Endothelial cell of umbilical vein (primary cell): ENCODE measurements around the gene GALNT9. TPM values are rescaled to one million over a fixed set of nuclear protein-coding genes. Genes with fewer than 3 reads are reported as not detected.

Source experiments
- BruUV-seq: library from RNA; stranded (reverse); fragments of 400-500 nt; replicated peaks from 2 replicates; lab custom pipeline; 2021; lab: Mats Ljungman, UMichigan
- CTCF ChIA-PET: fragments of 300-600, 350-600 bp; sonication (Branson Sonifier 250); formaldehyde crosslinking; loops from one replicate; lab custom pipeline; 2021; ENCODE audit warnings: antibody characterized with exemption, inconsistent platforms; lab: Charles Lee
- POLR2A ChIA-PET: fragments of 300-600, 350-600 bp; sonication (Branson Sonifier 250); formaldehyde crosslinking; loops from one replicate; lab custom pipeline; 2021; ENCODE audit warnings: antibody characterized with exemption, inconsistent platforms; lab: Charles Lee
- DNase-seq: peaks from one replicate; pipeline ENCODE4 v3.0.0-alpha.2; 2011; ENCODE audit warnings: low read depth, low spot score
- FAIRE-seq: peaks from 2 replicates; lab custom pipeline; 2011; peaks lifted over from hg19 to GRCh38; lab: Jason Lieb, UNC
- H2AFZ ChIP-seq: 2 replicates; pipeline ENCODE4 v1.6.0; 2012; ENCODE audit warnings: low read depth, low read length, control low read depth, inconsistent platforms
- H3K27ac ChIP-seq: 2 replicates; pipeline ENCODE4 v1.5.1; 2011; ENCODE audit warnings: low read depth, mild to moderate bottlenecking, control low read depth, low read length, moderate library complexity; ENCODE audit not compliant: insufficient read depth
- H3K27me3 ChIP-seq, 2 experiments: 2 replicates each; pipeline versions ENCODE4 v1.6.0 to v1.6.1; 2011; ENCODE audit warnings: low read length in 2 of 2, mixed read lengths in 1 of 2; ENCODE audit not compliant: control insufficient read depth in 2 of 2, insufficient read depth in 2 of 2
- H3K36me3 ChIP-seq, 2 experiments: 2 replicates in 1 of 2; 3 replicates in 1 of 2; pipeline ENCODE4 v1.5.1; 2011; ENCODE audit warnings: low read length in 2 of 2, mild to moderate bottlenecking in 1 of 2, moderate library complexity in 1 of 2; ENCODE audit not compliant: control insufficient read depth in 2 of 2, insufficient read depth in 2 of 2; ENCODE audit errors: extremely low read depth in 1 of 2
- H3K4me1 ChIP-seq: 3 replicates; pipeline ENCODE4 v1.5.1; 2011; ENCODE audit warnings: mild to moderate bottlenecking, low read length; ENCODE audit not compliant: control insufficient read depth, insufficient read depth; ENCODE audit errors: extremely low read depth
- H3K4me2 ChIP-seq: 2 replicates; pipeline ENCODE4 v1.6.1; 2011; ENCODE audit warnings: low read length, control low read depth, mixed read lengths; ENCODE audit not compliant: insufficient read depth
- H3K4me3 ChIP-seq, 3 experiments: fragments of 200-600 bp in 1 of 3; sonication (generic), shearing (Covaris generic) in 1 of 3; replicated peaks in 1 of 3; 2 replicates each; pipeline ENCODE4 v1.5.1; 2011 to 2016; ENCODE audit warnings: control low read depth in 3 of 3, low read length in 3 of 3, mild to moderate bottlenecking in 2 of 3, inconsistent platforms in 1 of 3, low read depth in 1 of 3, moderate library complexity in 1 of 3; ENCODE audit not compliant: insufficient read depth in 1 of 3
- H3K79me2 ChIP-seq: 2 replicates; pipeline ENCODE4 v1.6.0; 2012; ENCODE audit warnings: low read length, inconsistent platforms; ENCODE audit not compliant: control insufficient read depth, insufficient read depth
- H3K9ac ChIP-seq: replicated peaks from 2 replicates; pipeline ENCODE3; 2011; ENCODE audit warnings: low read length, control low read depth; ENCODE audit not compliant: insufficient read depth; ENCODE audit errors: extremely low read depth
- H3K9me1 ChIP-seq: replicated peaks from 3 replicates; pipeline ENCODE4 v1.6.0; 2011; ENCODE audit warnings: mild to moderate bottlenecking, low read length; ENCODE audit not compliant: control insufficient read depth, insufficient read depth; ENCODE audit errors: extremely low read depth
- H3K9me3 ChIP-seq: replicated peaks from 2 replicates; pipeline ENCODE4 v1.5.1; 2012; ENCODE audit warnings: low read length, inconsistent platforms; ENCODE audit not compliant: control insufficient read depth, insufficient read depth
- H4K20me1 ChIP-seq: replicated peaks from 2 replicates; pipeline ENCODE3; 2011; ENCODE audit warnings: mild to moderate bottlenecking, low read length; ENCODE audit not compliant: control insufficient read depth, insufficient read depth; ENCODE audit errors: extremely low read depth
- EZH2 ChIP-seq: IDR thresholded peaks from 2 replicates; pipeline ENCODE4 v1.6.1; 2012; ENCODE audit warnings: borderline replicate concordance, low read depth, mild to moderate bottlenecking, moderate library complexity, low read length, inconsistent platforms; ENCODE audit not compliant: severe bottlenecking
- FOS ChIP-seq: IDR thresholded peaks from 2 replicates; pipeline ENCODE4 v1.6.1; 2011; ENCODE audit warnings: mild to moderate bottlenecking, low read length, moderate library complexity, borderline replicate concordance; ENCODE audit not compliant: insufficient read depth
- GATA2 ChIP-seq: IDR thresholded peaks from 2 replicates; pipeline ENCODE4 v1.7.0; 2011; ENCODE audit warnings: low read depth, mild to moderate bottlenecking, moderate library complexity, mixed read lengths, low read length; ENCODE audit not compliant: insufficient read length, insufficient read depth
- JUN ChIP-seq: IDR thresholded peaks from 2 replicates; pipeline ENCODE4 v1.6.1; 2011; ENCODE audit warnings: borderline replicate concordance, low read depth; ENCODE audit not compliant: insufficient read length, insufficient read depth
- MYC ChIP-seq: IDR thresholded peaks from one replicate; pipeline ENCODE4 v1.6.1; 2011; ENCODE audit warnings: mild to moderate bottlenecking, low read depth, low read length
- POLR2A ChIP-seq: IDR thresholded peaks from 2 replicates; pipeline ENCODE4 v1.6.1; 2012; ENCODE audit warnings: low read depth, mild to moderate bottlenecking, control low read depth, low read length
- POLR2AphosphoS5 ChIP-seq: IDR thresholded peaks from 2 replicates; pipeline ENCODE4 v1.6.1; 2012; ENCODE audit warnings: low read depth, mild to moderate bottlenecking, control low read depth, low read length, moderate library complexity; ENCODE audit not compliant: insufficient read depth
- dilution Hi-C: fragments of 300-500 bp; cut with MboI; formaldehyde crosslinking; loops from one replicate; pipeline ENCODE4 v1.15.0; 2019; ENCODE audit warnings: low sequenced_read_pairs; ENCODE audit not compliant: extremely low pct_ligation_motif_present
- intact Hi-C: fragments of 100-400 bp; cut with micrococcal nuclease; formaldehyde crosslinking; loops from one replicate; pipeline ENCODE4 v1.10.0; 2022
- polyA plus RNA-seq, 4 experiments: library from polyadenylated mRNA; depleted of rRNA in 3 of 4; stranded (reverse) in 3 of 4; unstranded in 1 of 4; fragments of >200 nt; gene quantifications; 2 replicates each; pipeline versions ENCODE4 v1.2.1 to v1.2.3, GENCODE V29; 2011 to 2012; ENCODE audit warnings: missing spikeins in 1 of 4
- total RNA-seq: library from RNA; stranded (reverse); gene quantifications from 2 replicates; pipeline ENCODE4 v1.2.3, GENCODE V29; 2021
- TF ChIP-seq, protein P1 (sequence below): IDR thresholded peaks from 2 replicates; pipeline ENCODE4 v1.6.1; 2011; ENCODE audit not compliant: insufficient read depth, insufficient read length
- TF ChIP-seq, protein P2 (sequence below), 2 donors: IDR thresholded peaks; 1 replicate in 1 of 2; 2 replicates in 1 of 2; pipeline ENCODE4 v1.5.1; 2011; ENCODE audit warnings: low read length in 2 of 2, mild to moderate bottlenecking in 2 of 2, moderate library complexity in 2 of 2, control low read depth in 1 of 2, inconsistent platforms in 1 of 2, low read depth in 1 of 2; ENCODE audit not compliant: insufficient read depth in 1 of 2; ENCODE audit errors: extremely low read depth in 1 of 2

GALNT9 gene
- total and polyA plus RNA-seq, 2 donors (not counting 3 experiments of a cell fraction or from before 2014, with no cell fraction given): 0.14 to 0.73 TPM

DNA sequence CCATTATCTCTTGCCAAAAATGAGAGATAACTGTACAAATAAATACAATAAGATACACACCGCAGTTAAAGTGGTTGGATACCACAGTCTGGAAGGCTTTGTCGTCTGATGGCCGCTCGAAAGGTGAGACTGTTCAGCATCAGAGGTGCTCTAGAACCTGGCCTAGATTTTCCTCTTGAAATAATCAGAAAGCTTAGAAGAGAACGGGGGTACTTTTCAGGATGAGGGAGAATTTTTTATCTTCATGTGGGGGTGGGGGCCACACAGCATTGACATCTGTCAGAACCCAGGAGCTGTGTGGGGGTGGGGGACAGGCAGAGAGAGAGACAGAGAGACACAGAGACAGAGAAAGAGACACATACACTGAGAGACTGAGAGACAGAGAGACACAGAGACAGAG, 90.5 kb downstream of the GALNT9 start:
- Histone ChIP-seq H2AFZ (no peak overlapping the region), H3K27ac (no peak overlapping the region), H4K20me1 (no peaks in the 10 kb centered on the region), H3K79me2 (no peaks in the 10 kb centered on the region), H3K9me1 (no peaks in the 10 kb centered on the region), H3K27me3 (no peaks in the 10 kb centered on the region), H3K9me3 (no peaks in the 10 kb centered on the region), H3K4me3 (no peak overlapping the region), H3K4me1 (no peaks in the 10 kb centered on the region), H3K9ac (no peak overlapping the region), H3K36me3 (no peaks in the 10 kb centered on the region), H3K4me2 (no peak overlapping the region)
- ChIA-PET POLR2A (no interaction called here), CTCF (no interaction called here)
- no peak for FAIRE-seq
- DNase-seq: no peak
- TF ChIP-seq JUN (no peak), POLR2A (no peak), MYC (no peak), POLR2AphosphoS5 (no peak), EZH2 (no peak), FOS (no peak), GATA2 (no peak)
- TF ChIP-seq, protein P1, sequence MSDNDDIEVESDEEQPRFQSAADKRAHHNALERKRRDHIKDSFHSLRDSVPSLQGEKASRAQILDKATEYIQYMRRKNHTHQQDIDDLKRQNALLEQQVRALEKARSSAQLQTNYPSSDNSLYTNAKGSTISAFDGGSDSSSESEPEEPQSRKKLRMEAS: no peak
- TF ChIP-seq, protein P2, sequence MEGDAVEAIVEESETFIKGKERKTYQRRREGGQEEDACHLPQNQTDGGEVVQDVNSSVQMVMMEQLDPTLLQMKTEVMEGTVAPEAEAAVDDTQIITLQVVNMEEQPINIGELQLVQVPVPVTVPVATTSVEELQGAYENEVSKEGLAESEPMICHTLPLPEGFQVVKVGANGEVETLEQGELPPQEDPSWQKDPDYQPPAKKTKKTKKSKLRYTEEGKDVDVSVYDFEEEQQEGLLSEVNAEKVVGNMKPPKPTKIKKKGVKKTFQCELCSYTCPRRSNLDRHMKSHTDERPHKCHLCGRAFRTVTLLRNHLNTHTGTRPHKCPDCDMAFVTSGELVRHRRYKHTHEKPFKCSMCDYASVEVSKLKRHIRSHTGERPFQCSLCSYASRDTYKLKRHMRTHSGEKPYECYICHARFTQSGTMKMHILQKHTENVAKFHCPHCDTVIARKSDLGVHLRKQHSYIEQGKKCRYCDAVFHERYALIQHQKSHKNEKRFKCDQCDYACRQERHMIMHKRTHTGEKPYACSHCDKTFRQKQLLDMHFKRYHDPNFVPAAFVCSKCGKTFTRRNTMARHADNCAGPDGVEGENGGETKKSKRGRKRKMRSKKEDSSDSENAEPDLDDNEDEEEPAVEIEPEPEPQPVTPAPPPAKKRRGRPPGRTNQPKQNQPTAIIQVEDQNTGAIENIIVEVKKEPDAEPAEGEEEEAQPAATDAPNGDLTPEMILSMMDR (IDR thresholded peaks at IDR 0.05; ENCODE audit: extremely low read depth in 1 of 2, insufficient read depth in 1 of 2, low read depth in 1 of 2, low read length in 2 of 2): no peak
- dilution Hi-C loops (no loop called here), intact Hi-C loops (no loop called here)
- BruUV-seq: no TSS peak
